Osteoblast (primary cell): ENCODE results near the gene CSF1R. TPM values are rescaled to one million over a fixed set of nuclear protein-coding genes. Genes with fewer than 3 reads are reported as not detected.
A peak's percentile ranks its signal among the peaks of the same experiment; 100 is the strongest.

Experiments
- DNase-seq: peaks from one replicate; pipeline ENCODE4 v3.0.0; 2011; ENCODE audit warnings: low spot score, mixed read lengths; ENCODE audit not compliant: insufficient read length; ENCODE audit errors: missing footprints
- H2AFZ ChIP-seq: 2 replicates; pipeline ENCODE4 v1.6.0; 2011; ENCODE audit warnings: mild to moderate bottlenecking, low read length
- H3K27ac ChIP-seq: 2 replicates; pipeline ENCODE4 v1.5.1; 2011; ENCODE audit warnings: mild to moderate bottlenecking, low read depth, low read length, moderate library complexity
- H3K27me3 ChIP-seq: 2 replicates; pipeline ENCODE4 v1.6.0; 2012; ENCODE audit warnings: mild to moderate bottlenecking, control low read depth, inconsistent platforms, low read length, moderate library complexity; ENCODE audit not compliant: insufficient read depth
- H3K36me3 ChIP-seq: 2 replicates; pipeline ENCODE4 v1.5.1; 2011; ENCODE audit warnings: mild to moderate bottlenecking, low read length, control low read depth, moderate library complexity; ENCODE audit not compliant: insufficient read depth
- H3K4me1 ChIP-seq: 2 replicates; pipeline ENCODE4 v1.5.1; 2011; ENCODE audit warnings: mild to moderate bottlenecking, low read length, control low read depth, moderate library complexity; ENCODE audit not compliant: insufficient read depth
- H3K4me2 ChIP-seq: 2 replicates; pipeline ENCODE4 v1.6.0; 2011; ENCODE audit warnings: mild to moderate bottlenecking, low read length; ENCODE audit not compliant: insufficient read depth
- H3K4me3 ChIP-seq: fragments of 200-600 bp; sonication (generic); 3 replicates; pipeline ENCODE4 v1.5.1; 2012; ENCODE audit warnings: mild to moderate bottlenecking, low read length, inconsistent platforms; ENCODE audit not compliant: insufficient read depth
- H3K79me2 ChIP-seq: 2 replicates; pipeline ENCODE4 v1.6.0; 2012; ENCODE audit warnings: mild to moderate bottlenecking, low read length, control low read depth, inconsistent platforms; ENCODE audit not compliant: insufficient read depth
- H3K9me3 ChIP-seq: 2 replicates; pipeline ENCODE4 v1.5.1; 2011; ENCODE audit warnings: low read depth, low read length, control low read depth
- H4K20me1 ChIP-seq: 2 replicates; pipeline ENCODE4 v1.6.0; 2012; ENCODE audit warnings: mild to moderate bottlenecking, low read length, control low read depth; ENCODE audit not compliant: insufficient read depth
- total RNA-seq: library from RNA; depleted of rRNA; stranded (reverse); fragments of >200 nt; gene quantifications from 2 replicates; pipeline ENCODE4 v1.2.3, GENCODE V29; 2012
- TF ChIP-seq, protein P1 (sequence below): IDR thresholded peaks from 2 replicates; pipeline ENCODE4 v1.5.1; 2011; ENCODE audit warnings: mild to moderate bottlenecking, low read depth, low read length, moderate library complexity; ENCODE audit errors: extremely low read depth

The CSF1R gene
- total RNA-seq, 1 donor = 0.36 TPM

- DNase-seq = peak; percentile 71
- H3K9me3 ChIP-seq = no peaks in the 10 kb centered on the region
- H4K20me1 ChIP-seq = no peaks in the 10 kb centered on the region
- H3K4me1 ChIP-seq = no peaks in the 10 kb centered on the region
- TF ChIP-seq, protein P1, sequence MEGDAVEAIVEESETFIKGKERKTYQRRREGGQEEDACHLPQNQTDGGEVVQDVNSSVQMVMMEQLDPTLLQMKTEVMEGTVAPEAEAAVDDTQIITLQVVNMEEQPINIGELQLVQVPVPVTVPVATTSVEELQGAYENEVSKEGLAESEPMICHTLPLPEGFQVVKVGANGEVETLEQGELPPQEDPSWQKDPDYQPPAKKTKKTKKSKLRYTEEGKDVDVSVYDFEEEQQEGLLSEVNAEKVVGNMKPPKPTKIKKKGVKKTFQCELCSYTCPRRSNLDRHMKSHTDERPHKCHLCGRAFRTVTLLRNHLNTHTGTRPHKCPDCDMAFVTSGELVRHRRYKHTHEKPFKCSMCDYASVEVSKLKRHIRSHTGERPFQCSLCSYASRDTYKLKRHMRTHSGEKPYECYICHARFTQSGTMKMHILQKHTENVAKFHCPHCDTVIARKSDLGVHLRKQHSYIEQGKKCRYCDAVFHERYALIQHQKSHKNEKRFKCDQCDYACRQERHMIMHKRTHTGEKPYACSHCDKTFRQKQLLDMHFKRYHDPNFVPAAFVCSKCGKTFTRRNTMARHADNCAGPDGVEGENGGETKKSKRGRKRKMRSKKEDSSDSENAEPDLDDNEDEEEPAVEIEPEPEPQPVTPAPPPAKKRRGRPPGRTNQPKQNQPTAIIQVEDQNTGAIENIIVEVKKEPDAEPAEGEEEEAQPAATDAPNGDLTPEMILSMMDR = no peak
- H3K79me2 ChIP-seq = peaks cover under 1% of the 10 kb centered on the region
- H2AFZ ChIP-seq = no peak overlapping the region
- peaks cover 95% of the 10 kb centered on the region for H3K36me3 ChIP-seq
- H3K4me2 ChIP-seq = no peak overlapping the region
- no peak overlapping the region for H3K27ac ChIP-seq
- H3K4me3 ChIP-seq = no peak overlapping the region
- H3K27me3 ChIP-seq = no peaks in the 10 kb centered on the region
Observed at GRCh38 chr5:150122536-150123481, 36.5 kb upstream of the CSF1R start.

DNA sequence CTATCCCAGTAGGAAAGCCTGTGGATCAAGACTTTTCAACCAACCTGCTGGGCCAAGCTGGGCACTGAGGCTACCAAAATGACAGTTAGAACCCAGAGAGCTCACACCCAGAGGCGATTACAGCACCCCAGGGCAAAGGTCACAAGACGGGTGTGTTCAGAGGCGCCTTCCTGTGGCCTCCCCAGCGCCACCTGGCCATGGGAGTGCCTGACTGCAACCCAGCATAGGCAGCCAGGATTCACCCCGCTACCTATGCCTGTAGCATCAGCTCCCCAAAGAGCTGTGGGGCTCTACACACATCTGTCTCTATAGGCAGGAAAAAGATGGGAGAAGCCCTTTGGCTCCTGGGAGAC, 35.8 kb upstream of the CSF1R start:
- Histone ChIP-seq H3K36me3 (peaks cover 97% of the 10 kb centered on the region), H3K27me3 (no peaks in the 10 kb centered on the region), H3K79me2 (no peaks in the 10 kb centered on the region), H3K27ac (no peak overlapping the region), H3K4me1 (no peaks in the 10 kb centered on the region), H3K4me2 (no peak overlapping the region), H3K4me3 (no peak overlapping the region), H2AFZ (no peak overlapping the region), H4K20me1 (no peaks in the 10 kb centered on the region), H3K9me3 (no peaks in the 10 kb centered on the region)
- peak; percentile 78 for DNase-seq
- TF ChIP-seq, protein P1 = peak; percentile 33

GRCh38 chr5:150121448-150122157, 35.2 kb upstream of the CSF1R start:
- Histone ChIP-seq H4K20me1 (no peaks in the 10 kb centered on the region), H3K27ac (peak overlapping the region; percentile 12), H3K9me3 (no peaks in the 10 kb centered on the region), H3K4me2 (no peak overlapping the region), H3K79me2 (no peaks in the 10 kb centered on the region), H3K4me1 (no peaks in the 10 kb centered on the region), H3K36me3 (peaks cover 97% of the 10 kb centered on the region), H2AFZ (no peak overlapping the region), H3K4me3 (no peak overlapping the region), H3K27me3 (no peaks in the 10 kb centered on the region)
- DNase-seq = peak; percentile 30
- TF ChIP-seq, protein P1 = no peak
